PC-9 (cell line): ENCODE measurements around the gene CABLES2.

ENCODE experiments used
- CTCF ChIP-seq: fragments of 200-600 bp; sonication (generic); conservative IDR thresholded peaks from 2 replicates; pipeline ENCODE4 v1.6.1; 2017; ENCODE audit warnings: mixed run types, antibody characterized with exemption, mild to moderate bottlenecking, moderate library complexity
- EZH2 ChIP-seq: fragments of 200-600 bp; sonication (generic); IDR thresholded peaks from 2 replicates; pipeline ENCODE4 v1.8.0; 2017; ENCODE audit warnings: antibody characterized with exemption, low read depth

- TF ChIP-seq CTCF: no peak
- TF ChIP-seq EZH2: no peak
These were observed 36.8 kb downstream of the CABLES2 start for GRCh38 chr20:62370115-62370806.
